Common myeloid progenitor, CD34-positive (primary cell): ENCODE measurements around the gene PIEZO1.

Experiments
- CTCF ChIA-PET: fragments of 350-600 bp; sonication (Branson Sonifier 250); formaldehyde crosslinking; loops from one replicate; lab custom pipeline; 2021; ENCODE audit warnings: antibody characterized with exemption; lab: Charles Lee
- POLR2A ChIA-PET: fragments of 350-600 bp; sonication (Branson Sonifier 250); formaldehyde crosslinking; loops from one replicate; lab custom pipeline; 2021; ENCODE audit warnings: antibody characterized with exemption; lab: Charles Lee
- DNase-seq, 3 donors: peaks; one replicate each; pipeline versions ENCODE4 v3.0.0 to v3.0.0-alpha.2; 2013
- H3K27ac ChIP-seq, 2 experiments: 1 replicate in 1 of 2; 2 replicates in 1 of 2; pipeline ENCODE4 v1.7.0; 2013; ENCODE audit warnings: inconsistent platforms in 2 of 2, low read length in 2 of 2, mild to moderate bottlenecking in 2 of 2, low read depth in 1 of 2, moderate library complexity in 1 of 2; ENCODE audit not compliant: severe bottlenecking in 2 of 2, insufficient read depth in 1 of 2, poor library complexity in 1 of 2
- H3K27me3 ChIP-seq, 5 experiments: replicated peaks in 2 of 5; 1 replicate in 3 of 5; 2 replicates in 2 of 5; pipeline versions ENCODE4 v1.6.1 to v1.7.0; 2013; ENCODE audit warnings: low read length in 4 of 5, mild to moderate bottlenecking in 2 of 5, moderate library complexity in 2 of 5, inconsistent platforms in 1 of 5; ENCODE audit not compliant: insufficient read depth in 5 of 5, control insufficient read depth in 4 of 5
- H3K36me3 ChIP-seq, 4 experiments: 1 replicate in 2 of 4; 2 replicates in 2 of 4; pipeline versions ENCODE4 v1.6.1 to v1.7.0; 2013; ENCODE audit warnings: low read length in 3 of 4, control low read depth in 1 of 4, mild to moderate bottlenecking in 1 of 4; ENCODE audit not compliant: control insufficient read depth in 4 of 4, insufficient read depth in 4 of 4
- H3K4me1 ChIP-seq, 4 experiments: 1 replicate in 3 of 4; 2 replicates in 1 of 4; pipeline versions ENCODE4 v1.6.1 to v1.7.1; 2013; ENCODE audit warnings: low read length in 3 of 4, mild to moderate bottlenecking in 3 of 4, control low read depth in 1 of 4, inconsistent platforms in 1 of 4, moderate library complexity in 1 of 4; ENCODE audit not compliant: control insufficient read depth in 4 of 4, insufficient read depth in 4 of 4; ENCODE audit errors: control extremely low read depth in 1 of 4
- H3K4me3 ChIP-seq, 7 experiments: 1 replicate in 4 of 7; 2 replicates in 3 of 7; pipeline versions ENCODE4 v1.5.1 to v1.7.0; 2013; ENCODE audit warnings: mild to moderate bottlenecking in 7 of 7, low read length in 6 of 7, moderate library complexity in 6 of 7, inconsistent platforms in 2 of 7, low read depth in 2 of 7, control low read depth in 1 of 7; ENCODE audit not compliant: insufficient read depth in 4 of 7, control insufficient read depth in 1 of 7; ENCODE audit errors: extremely low read depth in 1 of 7
- H3K9me3 ChIP-seq, 5 experiments: 1 replicate in 4 of 5; 2 replicates in 1 of 5; pipeline versions ENCODE4 v1.6.1 to v1.7.1; 2013; ENCODE audit warnings: low read length in 4 of 5, mild to moderate bottlenecking in 2 of 5, inconsistent platforms in 1 of 5, low read depth in 1 of 5, moderate library complexity in 1 of 5; ENCODE audit not compliant: control insufficient read depth in 4 of 5, insufficient read depth in 2 of 5; ENCODE audit errors: control extremely low read depth in 1 of 5
- WGBS: methylation state at CpG from one replicate; pipeline ENCODE4 v1.1.5; 2013; ENCODE audit not compliant: insufficient coverage; 5-methylcytosine and 5-hydroxymethylcytosine counted together

The PIEZO1 gene

DNA sequence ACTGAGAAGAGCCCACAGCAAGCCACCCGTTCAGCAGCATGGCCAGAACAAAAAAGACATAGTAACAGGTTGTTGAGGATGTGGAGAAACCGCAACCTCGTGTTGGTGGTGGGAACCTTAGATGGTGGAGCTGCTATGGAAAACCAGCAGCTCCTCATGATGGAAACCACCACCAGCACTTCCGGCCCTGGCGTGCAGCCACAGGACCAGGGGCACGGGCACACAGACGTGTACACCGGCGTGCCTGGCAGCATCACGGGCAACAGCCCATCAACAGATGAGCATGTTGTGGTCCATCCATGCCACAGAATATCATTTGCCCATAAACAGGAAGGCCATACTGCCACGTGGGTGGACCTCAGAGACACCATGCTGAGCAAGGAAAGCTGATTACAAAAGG, 66.8 kb downstream of the PIEZO1 start:
- no peaks in the 10 kb centered on the region for H3K4me1 ChIP-seq
- CTCF ChIA-PET = interaction anchor here (0.9 to 1.2 kb wide), 2 partner anchors 25 to 29 kb away, joined by 3 read pairs; no protein-coding TSS in a partner anchor
- no peaks in the 10 kb centered on the region for H3K9me3 ChIP-seq
- no peak overlapping the region for H3K4me3 ChIP-seq
- peaks cover 30 to 99% (median 82%) of the 10 kb centered on the region in 4 experiments for H3K36me3 ChIP-seq
- no peak overlapping the region for H3K27ac ChIP-seq
- no peaks in the 10 kb centered on the region for H3K27me3 ChIP-seq
- DNase-seq = no peak
- POLR2A ChIA-PET = interaction anchor here (0.5 kb wide), 1 partner anchor 112 kb away, joined by 3 read pairs; no protein-coding TSS in a partner anchor
- 92% methylated on average over 10 of the region's 11 CpGs for WGBS

DNA sequence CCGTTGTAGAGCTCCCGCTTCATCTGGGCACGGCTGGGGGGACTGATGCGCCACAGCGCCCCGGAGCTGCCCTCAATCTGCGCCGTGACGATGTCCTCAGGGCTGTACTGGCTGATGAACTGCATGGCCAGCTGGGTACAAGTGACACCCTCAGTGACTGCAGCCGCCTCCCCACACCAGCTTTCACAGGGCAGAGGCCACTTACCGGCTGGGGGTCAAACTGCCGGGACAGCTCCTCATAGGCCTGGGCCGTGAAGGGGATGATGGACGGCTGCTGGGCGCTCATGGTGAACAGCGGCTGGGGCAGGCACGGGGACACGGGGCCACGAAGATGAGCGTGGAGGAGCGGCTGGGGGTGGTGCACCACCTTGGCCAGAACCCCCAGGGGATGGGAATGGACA, 68.4 kb downstream of the PIEZO1 start:
- DNase-seq = no peak
- ChIA-PET POLR2A (interaction anchor here (1.1 kb wide), 1 partner anchor 83 kb away, joined by 3 read pairs; no protein-coding TSS in a partner anchor), CTCF (interaction anchor here (1.0 to 1.6 kb wide), 3 partner anchors 8 to 21 kb away, joined by 3 to 6 read pairs (median 4); no protein-coding TSS in a partner anchor)
- WGBS = 98% methylated on average over 21 of the region's 21 CpGs
- Histone ChIP-seq H3K9me3 (no peaks in the 10 kb centered on the region), H3K27ac (no peak overlapping the region), H3K27me3 (no peaks in the 10 kb centered on the region), H3K4me3 (no peak overlapping the region), H3K4me1 (no peaks in the 10 kb centered on the region), H3K36me3 (peaks cover 20 to 85% (median 70%) of the 10 kb centered on the region in 4 experiments)

DNA sequence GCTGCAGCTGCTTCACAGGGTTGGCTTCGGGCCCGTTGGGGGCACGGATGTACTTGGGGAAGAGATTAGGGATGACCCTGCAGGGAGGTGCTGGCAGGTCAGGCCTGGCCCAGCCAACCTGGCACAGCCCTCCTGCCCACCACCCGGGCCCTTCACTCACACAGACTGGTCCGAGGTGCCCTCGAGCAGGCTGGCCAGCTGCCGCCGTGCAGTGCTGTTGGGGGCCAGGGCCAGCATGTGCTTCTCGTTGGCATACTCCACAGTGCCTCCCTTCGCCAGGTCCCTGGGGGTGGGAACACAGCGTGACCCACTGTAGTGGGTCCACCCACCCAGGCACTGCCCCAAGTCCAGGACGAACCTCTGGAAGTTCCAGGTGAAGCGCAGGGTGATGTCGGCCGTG, 68.8 kb downstream of the PIEZO1 start:
- Histone ChIP-seq H3K36me3 (peaks cover 20 to 85% (median 67%) of the 10 kb centered on the region in 4 experiments), H3K9me3 (no peaks in the 10 kb centered on the region), H3K4me3 (no peak overlapping the region), H3K4me1 (peaks cover 0 to under 1% (median 0%) of the 10 kb centered on the region in 4 experiments), H3K27ac (no peak overlapping the region), H3K27me3 (no peaks in the 10 kb centered on the region)
- 98% methylated on average over 14 of the region's 15 CpGs for WGBS
- CTCF ChIA-PET = interaction anchor here (1.4 to 1.6 kb wide), 2 partner anchors 7 to 22 kb away, joined by 3 to 6 read pairs; no protein-coding TSS in a partner anchor
- POLR2A ChIA-PET = no interaction called here
- DNase-seq = no peak

DNA sequence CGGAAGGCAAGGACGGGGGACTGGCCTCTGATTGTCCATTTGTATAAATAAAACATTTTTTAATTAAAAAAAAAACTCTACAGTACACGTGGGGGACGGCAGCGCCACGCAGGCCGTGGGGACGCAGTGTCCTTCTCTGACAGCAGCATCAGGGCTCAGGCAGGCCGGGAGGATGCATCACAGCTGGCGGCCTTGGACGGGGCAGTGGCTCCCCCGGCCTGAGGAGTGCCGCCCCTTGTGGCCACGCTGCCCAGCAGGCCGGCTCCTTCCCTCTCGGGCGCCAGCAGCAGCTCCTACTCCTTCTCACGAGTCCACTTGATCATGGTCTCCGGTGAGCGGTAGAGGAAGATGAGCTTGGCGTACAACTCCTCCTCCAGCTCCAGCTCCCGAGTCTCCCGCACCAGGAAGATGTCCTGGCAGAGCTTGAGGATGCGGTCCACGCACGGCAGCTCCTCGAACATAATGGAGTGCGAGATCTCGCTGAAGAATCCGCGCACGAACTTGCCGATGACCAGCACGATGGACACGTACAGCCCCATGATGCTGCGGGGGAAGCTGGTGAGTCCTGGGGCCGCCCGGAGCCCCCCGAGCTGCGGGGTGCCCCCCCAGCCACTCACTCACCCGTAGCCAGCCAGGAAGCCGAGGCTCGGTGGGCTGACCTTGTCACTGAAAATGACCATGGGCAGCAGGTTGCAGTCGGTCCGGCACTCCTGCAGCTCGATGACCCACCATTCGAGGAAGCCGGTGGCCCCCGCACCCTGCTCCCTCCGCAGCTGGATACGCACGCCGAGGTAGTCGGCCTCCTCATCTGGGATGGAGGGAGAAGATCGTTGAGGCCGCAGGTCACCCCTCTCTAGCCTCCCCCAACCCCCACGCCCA, 69.5 kb downstream of the PIEZO1 start:
- Histone ChIP-seq H3K4me3 (no peak overlapping the region), H3K27ac (no peak overlapping the region)

DNA sequence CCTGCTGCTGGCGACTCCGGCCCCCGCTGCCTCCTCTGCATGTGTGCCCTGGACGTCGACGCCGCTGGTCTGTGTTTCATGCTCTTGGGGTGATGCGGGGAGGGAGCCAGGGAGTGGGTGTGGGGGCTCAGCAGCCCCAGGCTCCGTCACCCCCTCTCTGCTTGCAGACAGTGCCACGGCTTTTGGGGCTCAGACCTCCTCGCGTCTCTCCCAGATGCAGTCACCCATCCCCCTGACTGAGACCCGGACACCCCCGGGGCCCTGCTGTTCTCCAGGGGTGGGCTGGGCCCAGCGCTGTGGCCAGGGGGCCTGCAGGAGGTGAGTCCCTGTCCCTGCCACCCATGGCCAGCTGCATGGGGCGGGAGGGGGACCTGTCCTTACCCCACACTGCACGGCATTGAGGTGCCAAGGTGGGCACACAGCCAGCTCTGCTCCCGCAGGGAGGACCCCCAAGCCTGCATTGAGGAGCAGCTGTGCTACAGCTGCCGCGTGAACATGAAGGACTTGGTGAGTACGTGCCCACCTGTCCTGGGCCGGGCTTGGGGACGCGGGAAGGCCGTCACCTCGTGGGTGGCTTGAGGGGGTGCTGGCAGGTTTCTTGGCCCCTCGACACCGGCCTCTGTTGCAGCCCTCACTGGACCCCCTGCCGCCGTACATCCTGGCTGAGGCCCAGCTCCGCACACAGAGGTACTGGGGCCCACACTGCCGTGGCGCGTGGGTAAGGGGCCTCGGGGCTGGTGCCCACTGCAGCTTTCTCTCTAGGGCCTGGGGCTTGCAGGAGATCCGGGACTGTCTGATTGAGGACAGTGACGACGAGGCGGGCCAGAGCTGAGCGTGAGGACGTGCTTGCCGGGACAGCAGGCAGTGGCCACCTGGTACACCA, 70.4 kb downstream of the PIEZO1 start:
- Histone ChIP-seq H3K27me3 (no peaks in the 10 kb centered on the region), H3K9me3 (no peaks in the 10 kb centered on the region), H3K4me3 (no peak overlapping the region), H3K4me1 (peaks cover 0 to 3% (median 0%) of the 10 kb centered on the region in 4 experiments), H3K36me3 (peaks cover 17 to 82% (median 58%) of the 10 kb centered on the region in 4 experiments), H3K27ac (no peak overlapping the region)
- no peak for DNase-seq
- CTCF ChIA-PET = interaction anchor here (0.8 to 1.1 kb wide), 3 partner anchors 10 to 32 kb away, joined by 3 read pairs; no protein-coding TSS in a partner anchor
- POLR2A ChIA-PET = no interaction called here
- WGBS = 95% methylated on average over 36 of the region's 42 CpGs

More for the DNA sequence above, 69.5 kb downstream of the PIEZO1 start:
- peaks cover 0 to 3% (median 0%) of the 10 kb centered on the region in 4 experiments for H3K4me1 ChIP-seq
- POLR2A ChIA-PET = no interaction called here
- H3K36me3 ChIP-seq = peaks cover 20 to 82% (median 62%) of the 10 kb centered on the region in 4 experiments
- CTCF ChIA-PET = interaction anchor here (0.8 to 1.4 kb wide), 4 partner anchors 14 to 31 kb away, joined by 3 read pairs; no protein-coding TSS in a partner anchor
- H3K9me3 ChIP-seq = no peaks in the 10 kb centered on the region
- H3K27me3 ChIP-seq = no peaks in the 10 kb centered on the region
- no peak for DNase-seq
- 95% methylated on average over 50 of the region's 57 CpGs for WGBS

DNA sequence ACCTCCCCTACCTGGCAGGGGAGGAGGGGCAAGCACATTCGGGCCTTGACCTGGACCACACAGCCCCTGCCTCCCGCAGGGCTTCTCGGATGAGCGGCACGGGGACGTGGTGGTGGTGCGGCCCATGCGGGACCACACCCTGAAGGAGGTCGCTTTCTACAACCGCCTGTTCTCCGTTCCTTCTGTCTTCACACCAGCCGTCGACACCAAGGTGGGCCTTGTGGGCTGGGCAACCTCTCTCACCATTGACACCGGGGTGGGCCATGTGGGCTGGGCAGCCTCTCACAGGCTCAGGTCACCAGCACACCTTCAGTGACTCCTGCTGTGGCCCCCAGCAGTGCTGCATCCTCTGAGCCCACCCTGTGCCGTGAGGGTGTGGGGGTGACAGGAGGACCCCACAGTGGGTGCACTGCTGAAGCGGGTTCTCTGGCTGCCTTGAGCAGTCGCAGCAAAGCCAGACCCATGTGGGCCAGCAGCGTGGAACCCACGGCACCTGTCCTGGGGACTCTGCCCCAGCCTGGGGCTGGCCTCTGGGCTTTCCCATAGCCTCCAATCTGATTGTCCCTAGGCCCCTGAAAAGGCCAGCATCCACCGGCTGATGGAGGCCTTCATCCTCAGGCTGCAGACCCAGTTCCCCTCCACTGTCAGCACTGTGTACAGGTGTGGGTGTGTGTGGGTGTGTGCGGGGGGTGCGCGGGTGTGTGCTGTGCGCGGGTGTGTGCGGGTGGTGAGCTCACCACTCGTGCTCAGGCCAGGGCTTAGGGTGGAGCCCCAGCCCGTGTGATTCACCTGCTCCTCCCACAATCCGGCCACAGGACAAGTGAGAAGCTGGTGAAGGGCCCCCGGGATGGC, 71.2 kb downstream of the PIEZO1 start:
- Histone ChIP-seq H3K27me3 (no peaks in the 10 kb centered on the region), H3K9me3 (no peaks in the 10 kb centered on the region), H3K4me3 (no peak overlapping the region), H3K36me3 (peaks cover 17 to 78% (median 50%) of the 10 kb centered on the region in 4 experiments), H3K4me1 (peaks cover 0 to 3% (median 0%) of the 10 kb centered on the region in 4 experiments), H3K27ac (no peak overlapping the region)
- DNase-seq = no peak
- WGBS = 93% methylated on average over 25 of the region's 30 CpGs
- ChIA-PET POLR2A (no interaction called here), CTCF (interaction anchor here (1.0 kb wide), 1 partner anchor 9 kb away, joined by 3 read pairs; no protein-coding TSS in a partner anchor)
